DND-41 (cell line): ENCODE measurements around the gene UPF3A.

ENCODE experiments used
- ATAC-seq: fragments of 200-7000 bp; cut with Tn5 transposase; 3 replicates; pipeline ENCODE4 v1.9.1; 2021; ENCODE audit warnings: low read depth; ENCODE audit not compliant: insufficient read depth
- DNase-seq: peaks from one replicate; pipeline ENCODE4 v3.0.0-alpha.2; 2020
- H2AFZ ChIP-seq: 2 replicates; pipeline ENCODE4 v1.6.0; 2012; ENCODE audit warnings: low read depth, low read length
- H3K27ac ChIP-seq: 2 replicates; pipeline ENCODE4 v1.5.1; 2012; ENCODE audit warnings: low read length, inconsistent platforms
- H3K27me3 ChIP-seq: fragments of 200-600 bp; sonication (generic); 2 replicates; pipeline ENCODE4 v1.6.0; 2012; ENCODE audit warnings: low read length, mild to moderate bottlenecking, inconsistent platforms; ENCODE audit not compliant: insufficient read depth, poor library complexity
- H3K36me3 ChIP-seq: 2 replicates; pipeline ENCODE4 v1.5.1; 2012; ENCODE audit warnings: low read length, inconsistent platforms; ENCODE audit not compliant: insufficient read depth
- H3K4me1 ChIP-seq: 2 replicates; pipeline ENCODE4 v1.5.1; 2012; ENCODE audit warnings: mild to moderate bottlenecking, low read length; ENCODE audit not compliant: insufficient read depth
- H3K4me2 ChIP-seq: 2 replicates; pipeline ENCODE4 v1.6.0; 2012; ENCODE audit warnings: mild to moderate bottlenecking, moderate library complexity, low read length, inconsistent platforms; ENCODE audit not compliant: insufficient read depth
- H3K4me3 ChIP-seq, 2 experiments: fragments of 200-600 bp in 1 of 2; shearing (Covaris generic) in 1 of 2; 2 replicates each; pipeline ENCODE4 v1.5.1; 2012 to 2016; ENCODE audit warnings: inconsistent platforms in 2 of 2, low read length in 2 of 2, mild to moderate bottlenecking in 2 of 2, low read depth in 1 of 2, moderate library complexity in 1 of 2
- H3K79me2 ChIP-seq: 2 replicates; pipeline ENCODE4 v1.6.0; 2012; ENCODE audit warnings: low read length, inconsistent platforms; ENCODE audit not compliant: insufficient read depth
- H3K9ac ChIP-seq: 2 replicates; pipeline ENCODE4 v1.6.0; 2012; ENCODE audit warnings: low read depth, mild to moderate bottlenecking, inconsistent platforms, low read length, moderate library complexity
- H3K9me3 ChIP-seq: 2 replicates; pipeline ENCODE4 v1.5.1; 2012; ENCODE audit warnings: low read length, moderate library complexity, mild to moderate bottlenecking, inconsistent platforms; ENCODE audit not compliant: insufficient read depth, severe bottlenecking
- H4K20me1 ChIP-seq: 2 replicates; pipeline ENCODE4 v1.6.0; 2012; ENCODE audit warnings: low read length; ENCODE audit not compliant: insufficient read depth
- CTCF ChIP-seq: IDR thresholded peaks from 2 replicates; pipeline ENCODE4 v1.5.1; 2012; ENCODE audit warnings: borderline replicate concordance, low read length, moderate library complexity, mild to moderate bottlenecking; ENCODE audit not compliant: poor library complexity, severe bottlenecking; ENCODE audit errors: extremely low read depth
- EZH2 ChIP-seq: IDR thresholded peaks from 3 replicates; pipeline ENCODE4 v1.6.1; 2012; ENCODE audit warnings: borderline replicate concordance, low read depth, mild to moderate bottlenecking, moderate library complexity, low read length, inconsistent platforms; ENCODE audit not compliant: severe bottlenecking

The UPF3A gene

DNA sequence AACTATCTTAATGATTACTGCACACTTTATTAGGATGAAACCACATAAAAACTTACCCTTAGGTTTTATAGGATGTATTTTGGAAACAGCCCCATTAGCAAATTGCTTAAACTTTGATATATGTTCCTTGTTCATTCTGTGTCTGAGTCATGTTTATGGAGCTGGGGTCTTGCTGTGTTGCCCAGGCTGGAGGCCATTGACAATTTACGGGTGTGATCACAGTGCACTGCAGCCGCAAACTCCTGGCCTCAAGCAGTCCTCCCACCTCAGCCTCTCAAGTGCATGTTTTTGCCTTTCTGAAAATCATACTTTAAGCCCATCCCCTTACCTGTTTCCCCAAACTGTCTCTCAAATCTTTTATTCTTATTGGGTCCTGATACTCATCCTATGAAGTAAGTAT lies 27.7 kb downstream of the UPF3A start:
- no peaks in the 10 kb centered on the region for H4K20me1 ChIP-seq
- no peak for TF ChIP-seq CTCF
- TF ChIP-seq EZH2 = no peak
- DNase-seq (no peak), ATAC-seq (no peak)
- peaks cover 8% of the 10 kb centered on the region for H3K79me2 ChIP-seq
- H2AFZ ChIP-seq = no peak overlapping the region
- H3K4me2 ChIP-seq = no peak overlapping the region
- no peaks in the 10 kb centered on the region for H3K27me3 ChIP-seq
- H3K9ac ChIP-seq = no peak overlapping the region
- peaks cover 14% of the 10 kb centered on the region for H3K4me1 ChIP-seq
- no peak overlapping the region for H3K27ac ChIP-seq
- no peak overlapping the region for H3K4me3 ChIP-seq
- H3K9me3 ChIP-seq = no peaks in the 10 kb centered on the region
- peaks cover 19% of the 10 kb centered on the region for H3K36me3 ChIP-seq

DNA sequence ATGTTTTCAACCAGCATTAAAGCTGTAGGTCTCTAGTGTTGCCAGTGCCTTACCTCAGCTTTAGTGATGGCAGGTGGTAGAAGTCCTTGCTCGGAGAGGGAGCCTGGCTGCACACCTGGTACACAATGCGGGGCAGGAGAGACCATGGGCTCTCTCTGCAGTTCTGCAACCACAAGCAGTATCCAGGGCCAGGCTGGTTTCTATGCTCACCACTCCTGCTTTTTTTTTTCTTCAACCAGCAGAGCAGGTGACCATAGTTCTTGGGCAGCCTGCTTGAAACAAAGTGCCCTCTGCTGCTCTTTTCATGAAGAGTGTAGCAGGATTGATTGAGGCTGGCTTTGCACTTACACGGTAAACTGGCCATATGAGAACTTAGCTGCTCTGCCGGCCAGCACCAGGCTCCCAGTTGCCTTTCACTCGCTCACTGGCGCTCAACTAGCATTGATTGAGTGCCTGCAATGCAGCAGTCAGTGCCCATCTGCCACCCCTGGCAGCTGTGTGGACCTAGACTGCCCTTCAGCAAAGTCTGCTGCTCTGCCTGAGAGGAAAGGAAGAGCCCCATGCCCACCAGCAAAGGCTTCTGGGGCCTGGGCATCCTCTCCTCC lies 28.5 kb downstream of the UPF3A start:
- Histone ChIP-seq H3K9ac (no peak overlapping the region), H3K27ac (no peak overlapping the region), H3K27me3 (no peaks in the 10 kb centered on the region), H3K36me3 (peaks cover 12% of the 10 kb centered on the region), H3K4me3 (no peak overlapping the region), H4K20me1 (0 out of 2 replicates have a peak, but pooled peaks cover 1% of the 10 kb centered on the region), H2AFZ (no peak overlapping the region), H3K9me3 (no peaks in the 10 kb centered on the region), H3K79me2 (peaks cover 15% of the 10 kb centered on the region), H3K4me2 (no peak overlapping the region), H3K4me1 (peaks cover 16% of the 10 kb centered on the region)
- DNase-seq (no peak), ATAC-seq (no peak)
- TF ChIP-seq EZH2 = no peak
- TF ChIP-seq CTCF = no peak

- ATAC-seq (no peak), DNase-seq (no peak)
- peaks cover 26% of the 10 kb centered on the region for H3K4me1 ChIP-seq
- H3K27ac ChIP-seq = no peak overlapping the region
- no peaks in the 10 kb centered on the region for H3K27me3 ChIP-seq
- TF ChIP-seq CTCF = no peak
- no peak for TF ChIP-seq EZH2
- peaks cover 26% of the 10 kb centered on the region for H3K79me2 ChIP-seq
- H2AFZ ChIP-seq = no peak overlapping the region
- no peak overlapping the region for H3K4me2 ChIP-seq
- no peaks in the 10 kb centered on the region for H3K9me3 ChIP-seq
- H3K4me3 ChIP-seq = no peak overlapping the region
- H3K9ac ChIP-seq = no peak overlapping the region
- peaks cover 11% of the 10 kb centered on the region; the same call in 1 of the 2 replicates for H4K20me1 ChIP-seq
- peaks cover 13% of the 10 kb centered on the region for H3K36me3 ChIP-seq
Measured at GRCh38 chr13:114310956-114311355, 29.6 kb downstream of the UPF3A start.

GRCh38 chr13:114311387-114311786 lies 30.0 kb downstream of the UPF3A start:
- Histone ChIP-seq H4K20me1 (peaks cover 15% of the 10 kb centered on the region; the same call in 1 of the 2 replicates), H3K4me1 (peaks cover 30% of the 10 kb centered on the region), H3K36me3 (peaks cover 10% of the 10 kb centered on the region), H3K9ac (no peak overlapping the region), H3K4me2 (no peak overlapping the region), H3K9me3 (no peaks in the 10 kb centered on the region), H2AFZ (no peak overlapping the region), H3K27me3 (no peaks in the 10 kb centered on the region), H3K4me3 (no peak overlapping the region), H3K27ac (no peak overlapping the region), H3K79me2 (peaks cover 30% of the 10 kb centered on the region)
- ATAC-seq (no peak), DNase-seq (no peak)
- no peak for TF ChIP-seq EZH2
- no peak for TF ChIP-seq CTCF
